SK-MEL-5 (cell line): ENCODE data around the gene KRTAP5-6. TPM values are rescaled to one million over a fixed set of nuclear protein-coding genes. Genes with fewer than 3 reads are reported as not detected.

Source experiments
- DNase-seq: peaks from one replicate; pipeline ENCODE4 v3.0.0-alpha.2; 2016; ENCODE audit warnings: low read depth, low spot score
- in situ Hi-C: cut with HindIII; loops from 2 replicates; pipeline ENCODE4 v1.10.0; 2016; ENCODE audit warnings: low sequenced_read_pairs, high pct_unique_total_duplicates, low pct_unique_long_range_greater_than_20kb
- total RNA-seq: library from RNA; depleted of rRNA; stranded (reverse); fragments of >200 nt; shearing (Covaris generic); gene quantifications from 2 replicates; pipeline ENCODE4 v1.2.3, GENCODE V29; 2014

KRTAP5-6 gene
- total RNA-seq, 1 experiment from 2014 or later: not detected

GRCh38 chr11:1718326-1718725 is 21.3 kb downstream of the KRTAP5-6 start:
- no peak for DNase-seq
- in situ Hi-C loops: no loop called here

- DNase-seq: no peak
- in situ Hi-C loops: no loop called here
These were observed 22.8 kb downstream of the KRTAP5-6 start for GRCh38 chr11:1719781-1720180.

DNA sequence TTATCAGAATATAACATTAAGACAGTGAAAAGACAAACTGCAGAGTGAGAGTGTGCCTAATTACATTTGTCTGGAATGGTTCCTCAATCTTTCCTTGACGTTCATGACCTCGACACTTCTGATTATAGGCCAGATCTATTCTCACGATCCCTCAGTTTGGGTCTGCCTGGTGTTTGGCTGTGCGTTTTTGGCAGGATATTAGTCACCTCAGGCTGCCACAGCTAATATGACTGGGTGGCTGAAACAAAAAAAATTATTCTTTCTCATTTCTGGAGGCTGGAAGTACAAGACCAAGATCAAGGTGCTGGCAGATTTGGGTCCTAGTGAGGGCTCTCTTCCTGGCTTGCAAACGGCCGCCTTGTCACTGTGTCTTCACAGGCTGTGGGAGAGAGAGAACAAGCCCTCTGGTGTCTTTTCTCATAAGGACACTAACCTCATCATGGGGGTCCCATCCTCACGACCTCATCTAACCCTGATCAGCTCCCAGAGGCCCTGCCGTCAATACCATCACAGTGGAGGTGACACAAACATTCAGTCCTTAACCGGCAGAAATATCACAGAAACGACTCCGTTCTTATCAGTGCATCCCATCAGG is 30.2 kb downstream of the KRTAP5-6 start:
- in situ Hi-C loops: no loop called here
- DNase-seq: no peak

GRCh38 chr11:1727861-1728260 is 30.9 kb downstream of the KRTAP5-6 start:
- DNase-seq: no peak
- in situ Hi-C loops: no loop called here

DNA sequence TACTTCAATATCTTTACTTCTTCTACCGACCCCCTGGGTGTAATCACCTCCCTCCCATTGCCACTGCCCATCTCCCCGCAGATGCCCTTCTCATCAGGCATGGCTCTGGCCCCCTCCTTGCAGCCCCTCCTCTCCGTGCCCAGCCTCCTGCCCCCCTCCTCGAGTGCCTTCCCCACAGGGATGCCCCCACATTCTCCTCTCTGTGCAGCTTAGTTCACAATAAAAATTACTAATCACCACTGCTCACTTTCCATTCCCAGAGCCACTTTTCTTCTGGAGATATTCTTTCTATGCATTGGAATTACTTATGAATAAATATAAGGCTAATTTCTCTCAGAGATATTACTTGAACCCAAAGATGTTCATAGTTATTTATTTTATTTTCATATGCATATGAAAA is 31.3 kb downstream of the KRTAP5-6 start:
- DNase-seq: no peak
- in situ Hi-C loops: no loop called here

- in situ Hi-C loops: no loop called here
- no peak for DNase-seq
These were observed 32.1 kb downstream of the KRTAP5-6 start for GRCh38 chr11:1728931-1729691.

- DNase-seq: no peak
- in situ Hi-C loops: no loop called here
These were observed 32.7 kb downstream of the KRTAP5-6 start for GRCh38 chr11:1729692-1730011.

DNA sequence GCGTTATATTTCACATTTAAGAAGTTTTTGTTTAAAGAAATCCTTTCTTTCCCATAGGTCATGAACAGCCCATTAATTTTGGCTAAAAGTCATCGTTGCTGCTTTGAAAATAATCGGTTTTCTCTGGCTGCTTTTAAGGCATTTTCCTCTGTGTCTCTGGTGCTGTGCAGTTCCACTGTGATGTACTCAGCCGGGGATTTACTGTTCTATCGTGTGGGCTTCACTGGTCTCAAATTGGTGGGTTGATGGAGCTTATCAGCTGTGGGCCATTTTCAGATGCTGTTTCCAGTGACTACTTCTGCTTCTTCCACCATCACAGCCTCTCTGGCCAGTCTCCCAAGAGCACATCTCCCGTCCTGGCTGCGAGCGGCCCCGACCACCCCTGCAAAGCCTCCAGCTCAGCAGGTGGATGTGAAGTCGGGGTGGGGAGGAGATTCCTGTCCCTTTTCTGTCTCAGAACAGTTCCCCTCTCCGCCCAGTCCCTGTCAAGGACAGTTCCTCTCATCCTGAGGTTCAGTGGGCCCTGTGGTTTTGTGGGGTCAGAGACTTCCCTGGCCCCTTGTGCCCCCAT is 33.1 kb downstream of the KRTAP5-6 start:
- in situ Hi-C loops: no loop called here
- DNase-seq: no peak

DNA sequence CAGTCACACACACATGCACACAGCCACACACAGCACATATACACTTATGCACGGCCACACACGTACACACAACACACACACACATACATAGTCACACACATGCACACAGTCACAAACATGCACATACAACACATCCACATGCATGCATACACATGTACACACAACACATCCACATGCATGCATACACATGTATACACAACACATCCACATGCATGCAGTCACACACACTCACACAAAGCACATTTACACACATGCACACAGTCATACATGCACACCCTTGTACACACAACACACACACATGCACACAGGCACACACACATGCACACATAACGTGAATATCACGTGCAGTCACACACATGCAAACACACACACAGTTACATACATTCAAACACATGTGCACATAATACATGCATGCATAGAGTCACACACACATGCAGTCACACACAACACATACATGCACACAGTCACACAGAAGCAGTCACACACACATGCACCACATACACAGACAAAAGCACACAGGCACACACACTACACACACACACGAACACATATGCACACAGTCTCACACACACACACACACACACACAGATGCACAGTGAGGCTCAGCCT is 34.6 kb downstream of the KRTAP5-6 start:
- no peak for DNase-seq
- in situ Hi-C loops: no loop called here

- DNase-seq: no peak
- in situ Hi-C loops: no loop called here
These were observed 35.5 kb downstream of the KRTAP5-6 start for GRCh38 chr11:1732418-1733008.

- in situ Hi-C loops: no loop called here
- DNase-seq: no peak
These were observed 36.2 kb downstream of the KRTAP5-6 start for GRCh38 chr11:1733009-1733715.

DNA sequence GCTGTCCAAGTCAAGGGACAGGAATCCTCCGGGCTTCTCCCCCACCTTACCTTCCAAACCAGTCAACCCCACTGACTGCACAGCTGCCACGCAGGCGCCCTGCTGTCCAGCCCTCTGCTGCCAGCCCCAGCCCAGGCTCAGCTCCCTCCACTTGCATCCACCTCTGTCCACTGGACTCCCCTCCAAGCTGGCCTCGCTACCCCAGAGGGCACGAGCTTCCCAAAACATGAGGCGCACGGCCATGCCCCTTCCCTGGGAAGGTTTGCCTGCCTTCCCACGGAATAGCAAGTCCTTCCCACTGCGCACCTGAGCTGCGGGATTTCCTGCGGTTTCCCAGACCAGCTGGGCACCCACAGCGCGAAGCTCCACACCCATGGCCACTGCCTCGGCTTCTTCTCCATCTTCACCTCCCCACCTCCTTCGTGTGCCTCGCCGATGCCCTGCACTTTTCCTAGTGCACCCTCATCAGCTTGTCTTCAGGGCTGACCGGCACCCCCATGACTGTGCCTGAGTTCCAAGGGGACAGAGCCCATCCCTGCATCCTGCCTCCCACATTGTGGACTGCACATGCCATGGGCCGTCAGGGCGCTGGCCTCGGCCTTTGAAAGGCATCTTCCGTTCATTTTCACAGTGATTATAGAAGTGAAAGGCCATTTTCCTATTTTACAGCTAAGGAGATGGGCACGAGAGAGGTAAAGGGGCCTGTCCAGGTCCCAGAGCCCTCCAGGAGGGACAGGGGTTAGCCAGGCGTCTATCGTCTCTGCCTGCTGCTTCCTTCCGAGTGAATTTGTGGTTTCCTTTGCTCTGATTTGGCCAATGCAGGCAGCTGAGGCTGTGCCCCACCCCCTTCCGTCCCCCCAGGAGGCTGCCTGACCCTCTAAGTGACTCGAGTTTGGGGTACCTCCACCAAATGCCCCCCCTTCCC is 37.0 kb downstream of the KRTAP5-6 start:
- in situ Hi-C loops: no loop called here
- no peak for DNase-seq

DNA sequence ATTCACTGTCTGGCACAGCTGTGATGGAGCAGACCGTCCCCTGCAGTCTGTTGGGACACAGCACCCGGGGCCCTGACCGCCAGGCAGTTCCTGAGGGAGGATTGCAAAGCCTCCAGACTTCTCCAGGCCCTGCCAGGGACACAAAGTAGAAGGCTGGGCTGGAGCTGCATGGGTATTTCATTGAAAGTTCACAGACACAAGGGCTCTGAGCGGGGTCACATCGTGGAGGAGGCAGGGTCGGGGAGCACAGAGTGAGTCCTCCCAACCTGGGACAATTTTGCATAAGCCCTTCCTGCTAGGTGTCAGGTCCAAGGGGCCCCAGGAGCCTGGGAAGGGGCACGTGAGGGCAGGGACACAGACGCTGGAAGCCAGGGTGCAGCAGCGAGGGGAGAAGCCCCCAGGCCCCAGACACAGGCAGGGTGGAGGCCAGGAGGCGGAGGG is 37.7 kb downstream of the KRTAP5-6 start:
- in situ Hi-C loops: no loop called here
- DNase-seq: no peak

DNA sequence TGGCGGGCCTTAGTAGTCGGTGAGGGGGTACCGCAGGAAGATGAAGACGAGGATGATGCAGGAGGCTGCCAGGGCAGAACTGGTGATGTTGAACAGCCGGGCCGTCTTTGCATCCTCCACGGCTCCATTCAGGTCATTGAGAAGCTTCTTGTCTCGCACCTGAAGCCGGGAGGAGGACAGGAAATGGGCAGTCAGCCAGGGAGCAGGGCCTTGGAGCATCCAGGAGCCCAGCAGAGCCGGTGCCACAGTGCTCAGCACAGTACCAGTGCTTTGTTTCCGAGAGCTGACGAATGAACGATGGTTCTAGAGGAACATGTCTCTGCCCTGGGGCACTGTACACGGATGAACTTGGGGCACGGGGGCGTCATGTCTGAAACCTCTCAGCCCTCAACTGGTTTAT is 38.3 kb downstream of the KRTAP5-6 start:
- in situ Hi-C loops: no loop called here
- no peak for DNase-seq

- peak; percentile 22 for DNase-seq
- in situ Hi-C loops: no loop called here
These were observed 39.5 kb downstream of the KRTAP5-6 start for GRCh38 chr11:1736447-1736992.

DNA sequence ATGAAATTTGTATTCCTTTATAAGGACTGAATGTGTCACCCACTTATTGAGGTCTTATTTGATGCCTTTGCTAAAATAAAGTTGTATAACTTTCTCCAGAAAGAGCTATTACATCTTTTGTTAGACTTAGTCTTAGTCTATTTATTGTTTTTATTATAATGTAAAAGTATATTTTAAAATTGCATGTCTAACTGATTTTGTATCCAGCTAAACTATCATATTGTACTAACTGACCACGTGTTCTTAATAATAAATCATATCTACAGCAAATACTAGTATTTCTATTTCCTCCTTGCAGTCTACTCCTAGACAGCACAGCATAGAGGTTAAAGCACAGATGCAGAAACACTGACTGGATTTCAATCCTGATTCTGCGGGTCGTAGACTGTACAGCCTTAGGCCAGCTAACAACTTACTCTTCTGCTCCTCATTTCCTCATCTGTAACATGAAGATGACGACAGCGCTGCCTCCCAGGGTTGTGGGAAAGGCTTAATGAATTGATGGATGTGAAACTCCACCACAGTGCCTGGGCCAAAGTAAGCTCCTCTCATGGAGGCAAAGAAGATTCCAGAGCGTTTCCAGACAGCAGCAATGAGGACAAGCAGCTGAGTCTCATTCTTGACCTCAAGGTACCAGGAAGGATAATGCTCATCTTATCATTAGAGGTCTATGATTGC is 40.2 kb downstream of the KRTAP5-6 start:
- in situ Hi-C loops: no loop called here
- DNase-seq: no peak
